ENCODE results near the gene SPRR2F.

The SPRR2F gene

DNA sequence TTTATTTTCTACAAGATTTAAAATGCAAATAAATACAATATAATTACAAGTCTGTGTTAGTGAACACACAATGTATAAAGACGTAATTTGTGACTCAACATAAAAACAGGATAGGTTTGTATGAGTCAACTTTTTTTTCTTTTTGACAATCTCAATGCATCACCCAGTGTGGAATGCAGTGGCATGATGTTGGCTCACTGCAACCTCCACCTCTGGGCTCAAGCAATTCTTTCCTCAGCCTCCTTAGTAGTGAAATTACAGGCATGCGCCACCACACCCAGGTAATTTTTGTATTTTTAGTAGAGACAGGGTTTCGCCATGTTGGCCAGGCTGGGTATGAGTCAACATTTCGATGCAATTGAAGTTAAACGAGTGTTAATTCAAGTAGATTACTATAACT lies 13.1 kb downstream of the SPRR2F start:
- no peak for TF ChIP-seq TSHZ2 (CRISPR knock-in tag; IDR thresholded peaks at IDR 0.05)
- TF ChIP-seq, protein P1, sequence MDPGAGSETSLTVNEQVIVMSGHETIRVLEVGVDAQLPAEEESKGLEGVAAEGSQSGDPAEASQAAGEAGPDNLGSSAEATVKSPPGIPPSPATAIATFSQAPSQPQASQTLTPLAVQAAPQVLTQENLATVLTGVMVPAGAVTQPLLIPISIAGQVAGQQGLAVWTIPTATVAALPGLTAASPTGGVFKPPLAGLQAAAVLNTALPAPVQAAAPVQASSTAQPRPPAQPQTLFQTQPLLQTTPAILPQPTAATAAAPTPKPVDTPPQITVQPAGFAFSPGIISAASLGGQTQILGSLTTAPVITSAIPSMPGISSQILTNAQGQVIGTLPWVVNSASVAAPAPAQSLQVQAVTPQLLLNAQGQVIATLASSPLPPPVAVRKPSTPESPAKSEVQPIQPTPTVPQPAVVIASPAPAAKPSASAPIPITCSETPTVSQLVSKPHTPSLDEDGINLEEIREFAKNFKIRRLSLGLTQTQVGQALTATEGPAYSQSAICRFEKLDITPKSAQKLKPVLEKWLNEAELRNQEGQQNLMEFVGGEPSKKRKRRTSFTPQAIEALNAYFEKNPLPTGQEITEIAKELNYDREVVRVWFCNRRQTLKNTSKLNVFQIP (CRISPR knock-in tag; IDR thresholded peaks at IDR 0.05; ENCODE audit: borderline replicate concordance, low read depth): no peak
- no peak for TF ChIP-seq ZNF70 (CRISPR knock-in tag; IDR thresholded peaks at IDR 0.05)
- no peak for TF ChIP-seq ZFP3 (CRISPR knock-in tag; IDR thresholded peaks at IDR 0.05)
- TF ChIP-seq PPARA (CRISPR knock-in tag; IDR thresholded peaks at IDR 0.05; ENCODE audit: borderline replicate concordance): no peak
- no peak for TF ChIP-seq ISL1 (CRISPR knock-in tag; IDR thresholded peaks at IDR 0.05)
- TF ChIP-seq GLIS3 (CRISPR knock-in tag; IDR thresholded peaks at IDR 0.05): no peak
- TF ChIP-seq TOX (CRISPR knock-in tag; IDR thresholded peaks at IDR 0.05; ENCODE audit: borderline replicate concordance): no peak
- no peak for TF ChIP-seq RARB (CRISPR knock-in tag; IDR thresholded peaks at IDR 0.05)
- TF ChIP-seq, protein P2, sequence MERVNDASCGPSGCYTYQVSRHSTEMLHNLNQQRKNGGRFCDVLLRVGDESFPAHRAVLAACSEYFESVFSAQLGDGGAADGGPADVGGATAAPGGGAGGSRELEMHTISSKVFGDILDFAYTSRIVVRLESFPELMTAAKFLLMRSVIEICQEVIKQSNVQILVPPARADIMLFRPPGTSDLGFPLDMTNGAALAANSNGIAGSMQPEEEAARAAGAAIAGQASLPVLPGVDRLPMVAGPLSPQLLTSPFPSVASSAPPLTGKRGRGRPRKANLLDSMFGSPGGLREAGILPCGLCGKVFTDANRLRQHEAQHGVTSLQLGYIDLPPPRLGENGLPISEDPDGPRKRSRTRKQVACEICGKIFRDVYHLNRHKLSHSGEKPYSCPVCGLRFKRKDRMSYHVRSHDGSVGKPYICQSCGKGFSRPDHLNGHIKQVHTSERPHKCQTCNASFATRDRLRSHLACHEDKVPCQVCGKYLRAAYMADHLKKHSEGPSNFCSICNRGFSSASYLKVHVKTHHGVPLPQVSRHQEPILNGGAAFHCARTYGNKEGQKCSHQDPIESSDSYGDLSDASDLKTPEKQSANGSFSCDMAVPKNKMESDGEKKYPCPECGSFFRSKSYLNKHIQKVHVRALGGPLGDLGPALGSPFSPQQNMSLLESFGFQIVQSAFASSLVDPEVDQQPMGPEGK (CRISPR knock-in tag; IDR thresholded peaks at IDR 0.05; ENCODE audit: borderline replicate concordance): no peak
- peak; percentile 22; the same call in 1 of the 3 replicates for ATAC-seq

DNA sequence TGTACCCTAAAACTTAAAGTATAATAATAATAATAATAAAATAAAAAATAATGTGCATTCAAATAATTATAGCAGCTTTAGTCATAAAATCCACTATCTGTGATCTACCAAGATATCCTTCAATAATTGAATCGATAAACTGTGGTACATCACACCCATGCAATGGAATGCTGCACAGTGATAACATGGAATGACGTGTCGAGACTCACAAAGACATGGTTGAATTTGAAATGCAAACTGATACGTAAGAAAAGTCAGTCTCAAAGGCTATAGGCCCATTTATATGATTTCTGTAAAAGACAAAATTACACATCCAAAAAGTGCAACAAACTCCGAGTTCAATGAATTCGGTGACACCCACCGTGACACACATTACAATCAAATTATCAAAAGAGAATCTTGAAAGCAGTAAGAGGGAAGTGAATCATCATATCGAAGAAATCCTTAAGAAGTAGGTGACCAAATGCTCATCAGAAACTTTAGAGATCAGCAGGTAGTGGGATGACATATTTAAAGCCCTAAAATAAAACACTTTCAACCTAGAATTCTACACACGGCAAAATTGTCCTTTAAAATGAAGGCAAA lies 13.8 kb downstream of the SPRR2F start:
- ATAC-seq: no peak
- no peak for TF ChIP-seq TSHZ2 (CRISPR knock-in tag; IDR thresholded peaks at IDR 0.05)
- TF ChIP-seq, protein P2 (CRISPR knock-in tag; IDR thresholded peaks at IDR 0.05; ENCODE audit: borderline replicate concordance): no peak
- TF ChIP-seq RARB (CRISPR knock-in tag; IDR thresholded peaks at IDR 0.05): no peak
- no peak for TF ChIP-seq BACH2 (CRISPR knock-in tag; IDR thresholded peaks at IDR 0.05; ENCODE audit: borderline replicate concordance)
- no peak for TF ChIP-seq ZNF565 (CRISPR knock-in tag; conservative IDR thresholded peaks at IDR 0.05; ENCODE audit: low read depth)
- TF ChIP-seq ZFP3 (CRISPR knock-in tag; IDR thresholded peaks at IDR 0.05): no peak
- no peak for TF ChIP-seq ISL1 (CRISPR knock-in tag; IDR thresholded peaks at IDR 0.05)
- no peak for TF ChIP-seq CSDC2 (CRISPR knock-in tag; IDR thresholded peaks at IDR 0.05)

DNA sequence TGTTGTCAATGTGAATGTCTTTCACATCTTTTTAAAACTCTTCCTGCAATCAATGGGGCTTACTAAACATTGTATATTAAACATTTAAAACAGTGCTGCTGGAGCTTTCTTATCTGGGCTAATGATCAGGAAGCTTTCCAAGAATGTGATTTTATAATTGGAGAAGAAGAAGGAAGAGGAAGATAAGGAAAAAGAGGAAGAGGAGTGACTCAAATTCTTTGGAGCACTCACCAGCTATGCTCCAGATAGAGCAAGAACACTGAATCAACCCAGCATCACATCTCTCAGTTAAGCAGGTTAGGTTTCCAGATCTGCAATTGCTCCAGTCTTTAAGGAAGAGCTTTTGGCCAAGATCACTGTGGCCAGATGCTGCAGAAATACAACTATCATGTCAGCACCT lies 17.6 kb downstream of the SPRR2F start:
- ATAC-seq: no peak
- TF ChIP-seq BACH2 (CRISPR knock-in tag; IDR thresholded peaks at IDR 0.05; ENCODE audit: borderline replicate concordance) (no peak), ZC3H10 (CRISPR knock-in tag; IDR thresholded peaks at IDR 0.05) (no peak), CSDC2 (CRISPR knock-in tag; IDR thresholded peaks at IDR 0.05) (no peak), GLIS3 (CRISPR knock-in tag; IDR thresholded peaks at IDR 0.05) (no peak), TSHZ2 (CRISPR knock-in tag; IDR thresholded peaks at IDR 0.05) (no peak), SNAI2 (CRISPR knock-in tag; IDR thresholded peaks at IDR 0.05) (no peak), ISL1 (CRISPR knock-in tag; IDR thresholded peaks at IDR 0.05) (no peak), ZNF565 (CRISPR knock-in tag; conservative IDR thresholded peaks at IDR 0.05; ENCODE audit: low read depth) (no peak), TOX (CRISPR knock-in tag; IDR thresholded peaks at IDR 0.05; ENCODE audit: borderline replicate concordance) (no peak), ZNF8 (CRISPR knock-in tag; IDR thresholded peaks at IDR 0.05) (no peak), PPARA (CRISPR knock-in tag; IDR thresholded peaks at IDR 0.05; ENCODE audit: borderline replicate concordance) (no peak)
- TF ChIP-seq, protein P1 (CRISPR knock-in tag; IDR thresholded peaks at IDR 0.05; ENCODE audit: borderline replicate concordance, low read depth): no peak
- TF ChIP-seq, protein P3, sequence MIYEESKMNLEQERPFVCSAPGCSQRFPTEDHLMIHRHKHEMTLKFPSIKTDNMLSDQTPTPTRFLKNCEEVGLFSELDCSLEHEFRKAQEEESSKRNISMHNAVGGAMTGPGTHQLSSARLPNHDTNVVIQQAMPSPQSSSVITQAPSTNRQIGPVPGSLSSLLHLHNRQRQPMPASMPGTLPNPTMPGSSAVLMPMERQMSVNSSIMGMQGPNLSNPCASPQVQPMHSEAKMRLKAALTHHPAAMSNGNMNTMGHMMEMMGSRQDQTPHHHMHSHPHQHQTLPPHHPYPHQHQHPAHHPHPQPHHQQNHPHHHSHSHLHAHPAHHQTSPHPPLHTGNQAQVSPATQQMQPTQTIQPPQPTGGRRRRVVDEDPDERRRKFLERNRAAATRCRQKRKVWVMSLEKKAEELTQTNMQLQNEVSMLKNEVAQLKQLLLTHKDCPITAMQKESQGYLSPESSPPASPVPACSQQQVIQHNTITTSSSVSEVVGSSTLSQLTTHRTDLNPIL (CRISPR knock-in tag; IDR thresholded peaks at IDR 0.05; ENCODE audit: low read depth): no peak
